ENCODE results near the gene ZBTB47.

GRCh38 chr3:42653303-42653559 is 266 bp upstream of the ZBTB47 start:
- TF ChIP-seq CTCF (IDR thresholded peaks at IDR 0.05) (no peak), POLR2A (IDR thresholded peaks at IDR 0.05) (no peak)
